OCI-LY1 (cell line): ENCODE measurements around the gene NR3C1.

Source experiments
- EZH2 ChIP-seq: fragments of 200-600 bp; sonication (generic), shearing (Covaris generic); IDR thresholded peaks from 2 replicates; pipeline ENCODE4 v1.8.0; 2017; ENCODE audit warnings: borderline replicate concordance, mixed run types, mild to moderate bottlenecking, antibody characterized with exemption, low read length, moderate library complexity, mixed read lengths
- TF ChIP-seq, protein P1 (sequence below): fragments of 200-600 bp; sonication (generic), shearing (Covaris generic); IDR thresholded peaks from 2 replicates; pipeline ENCODE4 v1.5.1; 2017; ENCODE audit warnings: mild to moderate bottlenecking, antibody characterized with exemption, low read length, moderate library complexity, mixed read lengths

DNA sequence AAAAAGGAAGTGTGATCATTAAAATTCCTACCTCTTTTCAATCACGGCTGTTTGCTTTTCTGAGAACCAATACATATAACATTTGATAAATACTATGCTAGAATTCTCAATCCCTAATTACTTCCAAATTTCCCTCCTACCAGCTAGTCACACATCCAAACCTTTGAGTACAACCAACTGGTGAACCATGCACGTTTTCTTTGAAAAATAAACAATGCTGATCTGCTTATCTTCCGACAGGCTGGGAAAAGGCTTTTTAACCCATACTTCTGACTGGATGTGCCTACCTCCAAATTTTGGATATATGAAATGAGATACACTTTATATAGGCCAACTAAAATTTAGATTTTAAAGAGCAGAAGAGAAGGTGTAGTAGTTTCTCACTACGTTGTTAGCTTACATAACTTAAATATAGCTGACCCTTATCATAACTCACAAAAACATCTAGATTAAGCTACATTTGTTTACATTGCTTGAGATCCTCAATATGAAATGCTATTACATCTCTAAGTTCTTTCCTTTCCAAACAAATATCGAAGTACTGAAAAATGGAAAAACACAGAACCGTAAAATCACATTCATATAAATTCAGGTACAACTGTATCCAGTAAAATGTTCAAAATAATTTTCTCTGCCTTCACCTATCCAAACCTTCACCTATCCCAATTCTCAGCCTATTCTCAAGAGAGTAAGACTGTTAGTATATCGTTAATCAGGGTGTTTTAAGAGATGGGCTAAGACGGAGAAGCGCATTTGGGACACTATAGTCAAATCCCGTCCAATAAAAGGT is 2.1 kb downstream of the NR3C1 start:
- TF ChIP-seq, protein P1, sequence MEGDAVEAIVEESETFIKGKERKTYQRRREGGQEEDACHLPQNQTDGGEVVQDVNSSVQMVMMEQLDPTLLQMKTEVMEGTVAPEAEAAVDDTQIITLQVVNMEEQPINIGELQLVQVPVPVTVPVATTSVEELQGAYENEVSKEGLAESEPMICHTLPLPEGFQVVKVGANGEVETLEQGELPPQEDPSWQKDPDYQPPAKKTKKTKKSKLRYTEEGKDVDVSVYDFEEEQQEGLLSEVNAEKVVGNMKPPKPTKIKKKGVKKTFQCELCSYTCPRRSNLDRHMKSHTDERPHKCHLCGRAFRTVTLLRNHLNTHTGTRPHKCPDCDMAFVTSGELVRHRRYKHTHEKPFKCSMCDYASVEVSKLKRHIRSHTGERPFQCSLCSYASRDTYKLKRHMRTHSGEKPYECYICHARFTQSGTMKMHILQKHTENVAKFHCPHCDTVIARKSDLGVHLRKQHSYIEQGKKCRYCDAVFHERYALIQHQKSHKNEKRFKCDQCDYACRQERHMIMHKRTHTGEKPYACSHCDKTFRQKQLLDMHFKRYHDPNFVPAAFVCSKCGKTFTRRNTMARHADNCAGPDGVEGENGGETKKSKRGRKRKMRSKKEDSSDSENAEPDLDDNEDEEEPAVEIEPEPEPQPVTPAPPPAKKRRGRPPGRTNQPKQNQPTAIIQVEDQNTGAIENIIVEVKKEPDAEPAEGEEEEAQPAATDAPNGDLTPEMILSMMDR: no peak
- no peak for TF ChIP-seq EZH2
